Left cardiac atrium (tissue), 4 donors: ENCODE results near the gene SCRN2. TPM values are rescaled to one million over a fixed set of nuclear protein-coding genes. Genes with fewer than 3 reads are reported as not detected.
A peak's percentile ranks its signal among the peaks of the same experiment; 100 is the strongest.

ENCODE experiments used
- ATAC-seq, 2 donors: fragments of 200-7000 bp; cut with Tn5 transposase; one replicate each; pipeline ENCODE4 v1.9.1; 2020; ENCODE audit warnings: mild to moderate bottlenecking in 2 of 2, moderate library complexity in 2 of 2
- DNase-seq: peaks from one replicate; pipeline ENCODE4 v3.0.0-alpha.2; 2020
- intact Hi-C, 2 donors: fragments of 100-400 bp; cut with DNase I; formaldehyde crosslinking; loops; one replicate each; pipeline versions ENCODE4 v1.14.1 to v1.15.1; 2022 to 2023
- total RNA-seq, 2 donors: library from RNA; stranded (reverse); fragmentation: NEBNext Ultra II Directional; extraction: Animal tissue kit (Norgen Biotek cat#: 25700); gene quantifications; one replicate each; pipeline ENCODE4 v1.2.1, GENCODE V29; 2021
- donor health status: DM: no; HTN: yes; CAD: no.
- donor health status: DM: no; HTN: yes; CAD: no; lungs with severe emphysema.
- donor health status: DM: yes; HTN: yes; CAD: no.
- donor health status: Dilated cardiomyopathy.

The SCRN2 gene
- total RNA-seq, 2 donors from 2014 or later, result 32.2 to 33.6 TPM

GRCh38 chr17:47873200-47874090, 32.4 kb upstream of the SCRN2 start:
- no peak for ATAC-seq
- no peak for DNase-seq
- intact Hi-C loops, result no loop called here

- intact Hi-C loops, result no loop called here
- DNase-seq, result no peak
- no peak for ATAC-seq
Measured at GRCh38 chr17:47872651-47873161, 31.6 kb upstream of the SCRN2 start.

- intact Hi-C loops, result no loop called here
- peak in 1 of 2 donors; percentile 36 for ATAC-seq
- DNase-seq, result no peak
Measured at GRCh38 chr17:47872019-47872650, 31.1 kb upstream of the SCRN2 start.

GRCh38 chr17:47871048-47871447, 30.0 kb upstream of the SCRN2 start:
- DNase-seq (no peak), ATAC-seq (no peak)
- intact Hi-C loops, result no loop called here

GRCh38 chr17:47870056-47870455, 29.0 kb upstream of the SCRN2 start:
- no peak for ATAC-seq
- no peak for DNase-seq
- intact Hi-C loops, result no loop called here

- DNase-seq (no peak), ATAC-seq (no peak)
- intact Hi-C loops, result no loop called here
Measured at GRCh38 chr17:47869114-47869513, 28.0 kb upstream of the SCRN2 start.

- DNase-seq (no peak), ATAC-seq (no peak)
- intact Hi-C loops, result no loop called here
Measured at GRCh38 chr17:47867813-47868533, 26.9 kb upstream of the SCRN2 start.

- DNase-seq (peak; percentile 47), ATAC-seq (peak; percentile 23 to 60)
- intact Hi-C loops, result no loop called here
Measured at GRCh38 chr17:47866941-47867340, 25.9 kb upstream of the SCRN2 start.

- intact Hi-C loops, result no loop called here
- DNase-seq, result no peak
- no peak for ATAC-seq
Measured at GRCh38 chr17:47864791-47865216, 23.7 kb upstream of the SCRN2 start.

- intact Hi-C loops, result no loop called here
- peak in 1 of 2 donors; percentile 19 for ATAC-seq
- DNase-seq, result no peak
Measured at GRCh38 chr17:47862621-47863440, 21.8 kb upstream of the SCRN2 start.

GRCh38 chr17:47860386-47860785, 19.3 kb upstream of the SCRN2 start:
- DNase-seq, result no peak
- intact Hi-C loops, result no loop called here
- no peak for ATAC-seq

GRCh38 chr17:47857551-47858455, 16.7 kb upstream of the SCRN2 start:
- ATAC-seq (no peak), DNase-seq (no peak)
- intact Hi-C loops, result no loop called here

GRCh38 chr17:47856830-47857229, 15.8 kb upstream of the SCRN2 start:
- ATAC-seq, result no peak
- intact Hi-C loops, result no loop called here
- no peak for DNase-seq

- intact Hi-C loops, result no loop called here
- ATAC-seq, result no peak
- DNase-seq, result no peak
Measured at GRCh38 chr17:47855737-47856136, 14.7 kb upstream of the SCRN2 start.

GRCh38 chr17:47853616-47854015, 12.5 kb upstream of the SCRN2 start:
- no peak for ATAC-seq
- intact Hi-C loops, result no loop called here
- DNase-seq, result no peak

- no peak for DNase-seq
- intact Hi-C loops, result no loop called here
- no peak for ATAC-seq
Measured at GRCh38 chr17:47852113-47852949, 11.3 kb upstream of the SCRN2 start.

- intact Hi-C loops, result no loop called here
- DNase-seq (no peak), ATAC-seq (no peak)
Measured at GRCh38 chr17:47851764-47852112, 10.7 kb upstream of the SCRN2 start.
